ENCODE results near the gene FAM120A.

DNA sequence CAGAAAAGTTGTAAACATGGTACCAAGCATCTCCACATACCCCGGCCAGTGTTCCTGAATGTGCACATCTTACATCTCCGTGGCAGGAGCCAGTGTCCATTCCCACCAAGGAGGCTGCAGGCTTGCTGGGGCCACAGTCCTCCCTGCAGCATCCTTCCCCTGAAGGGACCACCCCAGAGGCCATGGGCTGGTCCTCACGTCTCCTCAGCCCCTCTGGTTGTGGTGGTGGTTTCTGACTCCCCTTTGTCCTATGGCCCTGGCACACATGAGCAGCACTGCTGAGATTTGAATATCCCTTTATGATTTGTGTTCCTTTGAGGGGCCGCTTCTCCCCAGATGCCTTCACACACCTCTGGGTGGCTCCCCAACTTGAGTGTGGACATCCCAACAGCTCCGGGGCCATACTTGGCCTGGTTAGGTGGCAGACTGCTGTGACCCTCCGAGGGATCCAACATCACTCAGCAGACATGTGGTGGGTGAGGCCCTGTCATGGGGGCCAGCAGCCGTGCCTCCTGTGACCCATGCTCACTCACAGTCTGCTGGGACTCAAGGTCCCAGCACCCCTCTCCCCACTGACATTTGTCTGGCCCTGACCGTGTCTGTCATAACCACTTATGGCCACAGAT, 139.2 kb downstream of the FAM120A start:
- no peak for TF ChIP-seq POLR2A (IDR thresholded peaks at IDR 0.05; ENCODE audit: low read length)
- TF ChIP-seq GATA1 (IDR thresholded peaks at IDR 0.05; ENCODE audit: low read depth, low read length): no peak
